Daoy (cell line): ENCODE measurements around the gene GRID1. TPM values are rescaled to one million over a fixed set of nuclear protein-coding genes. Genes with fewer than 3 reads are reported as not detected.

Source experiments
- DNase-seq: peaks from one replicate; pipeline ENCODE4 v3.0.0-alpha.2; 2015; ENCODE audit warnings: low read depth
- total RNA-seq: library from RNA; depleted of rRNA; stranded (reverse); fragments of >200 nt; shearing (Covaris generic); gene quantifications from 2 replicates; pipeline ENCODE4 v1.2.3, GENCODE V29; 2014

Gene GRID1
- total RNA-seq, 1 experiment from 2014 or later, result not detected

GRCh38 chr10:85659331-85659730, 707.3 kb downstream of the GRID1 start:
- no peak for DNase-seq

- DNase-seq, result no peak
Observed at GRCh38 chr10:85658518-85658917, 708.1 kb downstream of the GRID1 start.

- DNase-seq, result no peak
Observed at GRCh38 chr10:85657476-85658113, 709.0 kb downstream of the GRID1 start.

GRCh38 chr10:85655411-85655810, 711.2 kb downstream of the GRID1 start:
- no peak for DNase-seq

- no peak for DNase-seq
Observed at GRCh38 chr10:85651497-85651882, 715.1 kb downstream of the GRID1 start.

- no peak for DNase-seq
Observed at GRCh38 chr10:85650791-85651496, 715.7 kb downstream of the GRID1 start.

- no peak for DNase-seq
Observed at GRCh38 chr10:85649461-85649860, 717.1 kb downstream of the GRID1 start.

- DNase-seq, result no peak
Observed at GRCh38 chr10:85648279-85648754, 718.3 kb downstream of the GRID1 start.

GRCh38 chr10:85647741-85648140, 718.9 kb downstream of the GRID1 start:
- no peak for DNase-seq

- peak; percentile 36 for DNase-seq
Observed at GRCh38 chr10:85645926-85646711, 720.5 kb downstream of the GRID1 start.

- no peak for DNase-seq
Observed at GRCh38 chr10:85645053-85645452, 721.5 kb downstream of the GRID1 start.

- peak; percentile 32 for DNase-seq
Observed at GRCh38 chr10:85643845-85644525, 722.6 kb downstream of the GRID1 start.

- DNase-seq, result no peak
Observed at GRCh38 chr10:85643171-85643844, 723.3 kb downstream of the GRID1 start.

- DNase-seq, result peak; percentile 33
Observed at GRCh38 chr10:85642421-85643170, 724.0 kb downstream of the GRID1 start.

GRCh38 chr10:85642082-85642420, 724.5 kb downstream of the GRID1 start:
- no peak for DNase-seq

GRCh38 chr10:85641479-85642009, 725.1 kb downstream of the GRID1 start:
- DNase-seq, result no peak

- DNase-seq, result no peak
Observed at GRCh38 chr10:85638797-85639196, 727.8 kb downstream of the GRID1 start.

GRCh38 chr10:85635650-85636049, 730.9 kb downstream of the GRID1 start:
- DNase-seq, result no peak

GRCh38 chr10:85624511-85624910, 742.1 kb downstream of the GRID1 start:
- no peak for DNase-seq

GRCh38 chr10:85623758-85624157, 742.8 kb downstream of the GRID1 start:
- DNase-seq, result no peak

GRCh38 chr10:85623342-85623741, 743.3 kb downstream of the GRID1 start:
- no peak for DNase-seq
